Putamen (tissue), 1 donor: ENCODE measurements around the gene OPA1.
"Not testable (repeated sequence)": the region's sequence is repeated elsewhere in the genome, so short reads cannot be mapped to it uniquely, and the experiment has no call there.

Source experiments
- DNase-seq: peaks from one replicate; pipeline ENCODE4 v3.0.0-alpha.2; 2016; ENCODE audit warnings: low spot score

The OPA1 gene

GRCh38 chr3:193589616-193590015 is 3.4 kb upstream of the OPA1 start:
- DNase-seq, result no peak

- no peak for DNase-seq
These were observed 2.7 kb upstream of the OPA1 start for GRCh38 chr3:193590088-193590856.

GRCh38 chr3:193593668-193594030 is 641 bp downstream of the OPA1 start:
- DNase-seq, result no peak

GRCh38 chr3:193594946-193595689 is 2.1 kb downstream of the OPA1 start:
- no peak for DNase-seq

- no peak for DNase-seq
These were observed 3.0 kb downstream of the OPA1 start for GRCh38 chr3:193595939-193596487.

GRCh38 chr3:193598202-193598601 is 5.2 kb downstream of the OPA1 start:
- no peak for DNase-seq

- DNase-seq, result no peak
These were observed 6.4 kb downstream of the OPA1 start for GRCh38 chr3:193599393-193599792.

GRCh38 chr3:193605876-193606275 is 12.9 kb downstream of the OPA1 start:
- DNase-seq, result peak; percentile 41

- not testable (repeated sequence) for DNase-seq
These were observed 13.9 kb downstream of the OPA1 start for GRCh38 chr3:193606892-193607291.

- not testable (repeated sequence) for DNase-seq
These were observed 17.5 kb downstream of the OPA1 start for GRCh38 chr3:193610516-193610915.

GRCh38 chr3:193614430-193614829 is 21.4 kb downstream of the OPA1 start:
- no peak for DNase-seq

- no peak for DNase-seq
These were observed 24.6 kb downstream of the OPA1 start for GRCh38 chr3:193617628-193618027.

- DNase-seq, result no peak
These were observed 27.0 kb downstream of the OPA1 start for GRCh38 chr3:193620057-193620456.

GRCh38 chr3:193620650-193621049 is 27.6 kb downstream of the OPA1 start:
- no peak for DNase-seq

- DNase-seq, result no peak
These were observed 28.1 kb downstream of the OPA1 start for GRCh38 chr3:193621127-193621526.

GRCh38 chr3:193630005-193630404 is 37.0 kb downstream of the OPA1 start:
- DNase-seq, result no peak

- DNase-seq, result no peak
These were observed 44.8 kb downstream of the OPA1 start for GRCh38 chr3:193637831-193638230.

GRCh38 chr3:193638833-193639232 is 45.8 kb downstream of the OPA1 start:
- DNase-seq, result no peak

GRCh38 chr3:193640165-193640715 is 47.2 kb downstream of the OPA1 start:
- DNase-seq, result no peak

- DNase-seq, result no peak
These were observed 47.9 kb downstream of the OPA1 start for GRCh38 chr3:193640728-193641439.

GRCh38 chr3:193641440-193641775 is 48.4 kb downstream of the OPA1 start:
- no peak for DNase-seq

GRCh38 chr3:193645806-193646205 is 52.8 kb downstream of the OPA1 start:
- DNase-seq, result no peak
